Lower leg skin (tissue), 3 donors: ENCODE data around the gene DISP2.

Experiments
- POLR2A ChIP-seq, 2 donors: fragments of 450-650 bp; IDR thresholded peaks; one replicate each; pipeline ENCODE4 v1.6.1; 2016 to 2017; ENCODE audit warnings: antibody characterized with exemption in 2 of 2, mild to moderate bottlenecking in 1 of 2, moderate library complexity in 1 of 2
- TF ChIP-seq, protein P1 (sequence below), 3 donors: fragments of 450-650 bp; IDR thresholded peaks; one replicate each; pipeline ENCODE4 v1.5.1; 2016; ENCODE audit warnings: antibody characterized with exemption in 3 of 3, mild to moderate bottlenecking in 3 of 3, moderate library complexity in 2 of 3

DNA sequence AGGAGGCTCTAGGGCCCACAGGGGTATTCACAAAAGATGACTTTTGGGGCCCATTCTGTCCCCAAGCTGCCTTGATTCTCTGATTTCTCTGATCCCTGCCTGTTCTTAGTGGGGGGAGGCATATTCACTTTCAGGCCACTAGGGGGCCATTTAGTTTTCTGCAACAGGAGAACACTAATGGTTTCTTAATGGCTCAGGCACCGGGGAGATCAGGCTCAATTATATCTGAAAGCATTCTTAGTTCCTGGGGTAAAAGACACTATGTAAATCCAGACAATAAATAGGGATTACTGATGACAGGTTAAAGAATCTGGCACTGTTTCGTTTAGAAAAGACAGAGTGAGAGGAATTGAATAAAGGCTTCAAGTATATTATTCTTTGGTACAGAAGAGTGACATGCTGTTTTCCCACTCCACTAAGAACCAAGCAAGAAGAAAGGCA, 37.1 kb upstream of the DISP2 start:
- TF ChIP-seq, protein P1, sequence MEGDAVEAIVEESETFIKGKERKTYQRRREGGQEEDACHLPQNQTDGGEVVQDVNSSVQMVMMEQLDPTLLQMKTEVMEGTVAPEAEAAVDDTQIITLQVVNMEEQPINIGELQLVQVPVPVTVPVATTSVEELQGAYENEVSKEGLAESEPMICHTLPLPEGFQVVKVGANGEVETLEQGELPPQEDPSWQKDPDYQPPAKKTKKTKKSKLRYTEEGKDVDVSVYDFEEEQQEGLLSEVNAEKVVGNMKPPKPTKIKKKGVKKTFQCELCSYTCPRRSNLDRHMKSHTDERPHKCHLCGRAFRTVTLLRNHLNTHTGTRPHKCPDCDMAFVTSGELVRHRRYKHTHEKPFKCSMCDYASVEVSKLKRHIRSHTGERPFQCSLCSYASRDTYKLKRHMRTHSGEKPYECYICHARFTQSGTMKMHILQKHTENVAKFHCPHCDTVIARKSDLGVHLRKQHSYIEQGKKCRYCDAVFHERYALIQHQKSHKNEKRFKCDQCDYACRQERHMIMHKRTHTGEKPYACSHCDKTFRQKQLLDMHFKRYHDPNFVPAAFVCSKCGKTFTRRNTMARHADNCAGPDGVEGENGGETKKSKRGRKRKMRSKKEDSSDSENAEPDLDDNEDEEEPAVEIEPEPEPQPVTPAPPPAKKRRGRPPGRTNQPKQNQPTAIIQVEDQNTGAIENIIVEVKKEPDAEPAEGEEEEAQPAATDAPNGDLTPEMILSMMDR (IDR thresholded peaks at IDR 0.05) = peak in 1 of 3 donors; percentile 73
- TF ChIP-seq POLR2A (IDR thresholded peaks at IDR 0.05) = no peak
